ENCODE measurements around the gene DAB1. TPM values are rescaled to one million over a fixed set of nuclear protein-coding genes. Genes with fewer than 3 reads are reported as not detected.

DAB1 gene
- total RNA-seq, 2 donors from 2014 or later, result 8.7 to 13.6 TPM

DNA sequence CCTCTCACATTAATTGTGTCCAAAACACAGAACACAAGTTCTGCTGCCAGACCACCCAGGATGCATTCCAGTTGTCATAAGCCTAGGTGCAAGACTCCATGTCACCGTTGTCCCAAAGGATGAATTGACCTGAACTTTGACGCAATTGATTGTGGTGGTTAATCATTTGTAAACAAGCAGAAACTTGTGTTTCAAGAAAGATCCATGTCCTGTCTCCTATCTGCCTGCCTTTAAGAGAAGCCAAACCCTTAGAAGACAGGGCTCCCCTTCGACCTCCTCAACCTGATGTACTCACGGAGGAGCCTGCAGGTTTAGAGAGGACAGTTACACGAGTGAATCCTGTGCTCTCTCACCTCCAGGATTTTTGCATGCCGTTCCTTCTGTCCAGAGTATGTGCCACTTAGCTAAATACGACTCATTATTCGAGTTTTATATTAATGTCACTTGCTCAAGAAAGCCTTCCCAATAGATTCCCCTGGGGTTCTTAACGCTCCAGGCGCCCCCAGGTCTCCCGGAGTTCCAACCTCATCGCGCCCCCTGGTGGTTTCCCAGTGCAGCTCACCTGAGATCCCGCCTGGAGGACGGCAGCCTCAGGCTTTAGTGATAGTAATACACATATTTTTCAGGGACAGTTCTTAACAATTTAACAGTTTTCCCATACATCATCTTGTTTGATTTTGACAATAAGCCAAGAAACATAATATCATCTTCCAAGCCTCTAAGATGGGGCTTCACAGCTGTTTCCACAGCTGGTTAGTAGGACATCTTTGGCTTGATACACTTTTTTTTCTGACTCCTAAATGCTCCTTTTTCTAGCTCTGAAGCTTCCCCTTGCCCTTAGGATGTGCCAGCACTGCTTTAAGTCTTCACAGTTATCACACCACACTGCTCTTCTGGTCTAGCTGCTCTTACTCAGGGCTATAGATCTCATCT is 455.7 kb downstream of the DAB1 start:
- DNase-seq (no peak), ATAC-seq (no peak)
- no peaks in the 10 kb centered on the region for H3K9me3 ChIP-seq (ENCODE audit: control insufficient read depth, low read length, poor library complexity, severe bottlenecking)
- Mint-ChIP-seq H3K36me3 (ENCODE audit: low read depth) (no peaks in the 10 kb centered on the region), H3K27ac (no peak overlapping the region), H3K27me3 (peaks cover 11% of the 10 kb centered on the region), H3K4me1 (no peaks in the 10 kb centered on the region), H3K4me3 (no peak overlapping the region)

DNA sequence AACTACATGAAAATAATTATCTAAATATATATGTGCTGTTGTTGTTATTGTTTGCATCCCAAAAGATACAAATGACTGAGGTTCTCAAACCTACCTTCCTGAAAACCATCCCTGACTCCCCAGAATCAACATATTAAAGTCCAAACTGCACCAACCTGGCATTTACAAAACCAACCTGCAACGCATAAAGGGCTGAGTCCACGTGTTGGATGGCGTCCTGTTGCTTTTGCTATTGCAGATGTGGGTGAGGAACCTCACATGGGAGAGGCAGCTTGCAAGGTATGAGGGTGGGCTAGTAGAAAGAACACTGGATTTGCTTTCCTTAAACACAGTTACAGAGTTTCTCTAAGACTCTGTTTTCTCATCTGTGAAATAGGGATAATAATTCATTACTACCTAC is 456.5 kb downstream of the DAB1 start:
- no peaks in the 10 kb centered on the region for H3K9me3 ChIP-seq (ENCODE audit: control insufficient read depth, low read length, poor library complexity, severe bottlenecking)
- DNase-seq, result no peak
- no peaks in the 10 kb centered on the region for H3K36me3 Mint-ChIP-seq (ENCODE audit: low read depth)
- no peak for ATAC-seq
- H3K4me1 Mint-ChIP-seq, result no peaks in the 10 kb centered on the region
- no peak overlapping the region for H3K27ac Mint-ChIP-seq
- peaks cover 19% of the 10 kb centered on the region for H3K27me3 Mint-ChIP-seq
- no peak overlapping the region for H3K4me3 Mint-ChIP-seq

DNA sequence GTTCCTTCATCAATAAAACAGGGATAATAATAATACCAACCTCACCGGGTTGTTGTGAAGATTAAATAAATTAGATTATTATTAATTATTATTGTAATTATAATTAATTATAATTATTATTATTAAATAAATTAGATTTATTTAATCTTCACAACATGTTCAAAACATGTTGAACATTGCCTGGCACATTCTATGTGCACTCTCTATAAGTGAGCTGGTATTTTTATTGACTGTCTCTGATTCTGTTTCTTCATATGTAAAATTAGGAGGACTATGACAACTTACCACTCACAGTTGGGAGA is 457.2 kb downstream of the DAB1 start:
- Mint-ChIP-seq H3K4me3 (no peak overlapping the region), H3K27me3 (peaks cover 19% of the 10 kb centered on the region), H3K4me1 (no peaks in the 10 kb centered on the region), H3K36me3 (ENCODE audit: low read depth) (no peaks in the 10 kb centered on the region), H3K27ac (no peak overlapping the region)
- ATAC-seq (no peak), DNase-seq (no peak)
- no peaks in the 10 kb centered on the region for H3K9me3 ChIP-seq (ENCODE audit: control insufficient read depth, low read length, poor library complexity, severe bottlenecking)

DNA sequence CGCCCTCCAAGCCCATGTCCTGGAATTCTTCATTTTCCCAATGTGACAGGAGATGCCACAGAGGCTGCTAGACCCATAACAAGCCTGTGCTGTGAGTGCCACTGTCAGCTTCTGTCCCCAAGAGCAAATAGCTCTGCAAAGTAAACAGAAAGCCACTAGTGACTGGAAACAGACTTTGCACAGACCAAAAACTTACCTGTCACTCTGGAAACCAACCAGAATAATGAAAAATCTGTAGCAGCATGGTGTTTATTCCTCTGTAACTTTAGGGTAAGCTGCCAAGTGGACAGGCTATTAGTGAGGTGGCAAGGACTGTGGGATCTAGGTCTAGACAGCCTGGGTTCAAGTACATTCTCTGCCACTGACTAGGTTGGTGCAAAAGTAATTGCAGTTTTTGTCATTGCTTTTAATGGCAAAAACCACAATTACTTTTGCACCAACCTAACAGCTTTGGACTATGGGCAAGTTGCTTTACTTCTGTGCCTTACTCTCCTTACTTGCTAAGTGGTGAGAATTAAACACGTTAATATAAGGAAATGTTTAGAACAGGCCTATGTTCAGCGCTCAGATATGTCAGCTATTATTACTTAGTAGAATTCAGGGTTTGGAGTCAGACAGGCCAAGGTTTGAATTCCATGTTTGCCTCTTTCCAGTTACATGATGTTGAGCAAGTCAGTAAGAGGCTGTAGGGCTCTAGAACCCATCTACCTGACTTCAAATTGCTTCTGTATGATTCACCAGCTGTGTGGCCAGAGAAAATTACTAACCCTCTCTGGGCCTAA is 457.8 kb downstream of the DAB1 start, which contains the start of gene C8B:
TSS of gene C8B (minus strand) at position 100 of the 782 bp plus-strand sequence. CDS start at position 33, 67 bp downstream.
- DNase-seq (no peak), ATAC-seq (no peak)
- Mint-ChIP-seq H3K36me3 (ENCODE audit: low read depth) (no peaks in the 10 kb centered on the region), H3K4me3 (no peak within 1 kb of the TSS), H3K27me3 (peaks cover 19% of the 10 kb centered on the region), H3K4me1 (no peaks in the 10 kb centered on the region), H3K27ac (no peak within 1 kb of the TSS)
- H3K9me3 ChIP-seq (ENCODE audit: control insufficient read depth, low read length, poor library complexity, severe bottlenecking), result no peaks in the 10 kb centered on the region

DNA sequence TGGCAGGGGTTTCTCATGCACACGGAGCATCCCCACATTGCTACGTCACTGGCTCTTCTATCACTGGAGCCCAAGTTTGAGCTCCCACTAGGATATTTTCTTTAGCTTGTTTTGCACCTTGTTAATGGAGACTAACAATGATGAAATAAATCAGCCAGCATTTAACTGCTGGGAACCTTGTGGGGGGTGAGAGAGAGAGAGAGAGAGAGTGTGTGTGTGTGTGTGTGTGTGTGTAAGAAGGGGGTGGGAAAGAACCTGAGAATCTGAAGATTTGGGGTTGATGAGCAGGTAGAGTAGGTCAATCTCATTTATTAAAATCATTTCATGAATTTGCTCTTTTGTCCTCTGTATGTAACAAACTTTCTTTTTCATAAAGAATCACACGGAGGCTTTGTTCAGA is 458.7 kb downstream of the DAB1 start:
- Mint-ChIP-seq H3K27me3 (peaks cover 19% of the 10 kb centered on the region), H3K4me3 (no peak overlapping the region), H3K4me1 (no peaks in the 10 kb centered on the region), H3K36me3 (ENCODE audit: low read depth) (no peaks in the 10 kb centered on the region), H3K27ac (no peak overlapping the region)
- no peaks in the 10 kb centered on the region for H3K9me3 ChIP-seq (ENCODE audit: control insufficient read depth, low read length, poor library complexity, severe bottlenecking)
- no peak for ATAC-seq
- no peak for DNase-seq

DNA sequence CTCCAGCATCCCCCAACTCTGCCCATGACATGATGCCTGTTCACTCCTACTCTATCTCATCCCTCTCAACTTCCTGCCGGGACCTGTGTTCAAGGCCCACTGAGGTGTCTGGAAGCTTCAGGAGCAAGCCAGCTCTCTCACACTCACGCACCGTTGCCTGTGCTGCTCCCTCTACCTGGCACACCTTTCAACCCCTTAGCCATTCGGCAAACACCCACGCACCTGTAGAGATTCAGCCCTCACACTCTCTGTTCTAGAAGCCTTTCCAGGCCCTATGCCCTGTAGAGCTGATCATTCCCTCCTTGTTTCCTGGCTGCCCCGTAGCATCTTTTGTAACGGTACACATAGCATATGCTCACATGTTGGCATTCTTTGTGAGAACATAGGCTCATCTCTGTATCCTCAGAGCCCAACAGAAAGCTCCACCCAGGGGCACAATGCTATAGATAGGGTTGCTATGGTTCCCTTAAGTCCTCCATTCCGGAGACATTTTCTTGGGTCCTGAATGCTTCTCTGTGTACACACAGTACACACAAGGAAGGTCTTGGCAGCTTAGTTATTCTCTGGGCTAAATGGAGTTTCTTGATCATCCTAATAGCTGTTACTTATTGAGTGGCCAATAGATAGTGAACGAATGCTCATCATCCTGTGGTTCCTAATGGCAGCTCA is 459.4 kb downstream of the DAB1 start:
- H3K27me3 Mint-ChIP-seq, result peaks cover 19% of the 10 kb centered on the region
- ATAC-seq, result no peak
- H3K4me1 Mint-ChIP-seq, result no peaks in the 10 kb centered on the region

DNA sequence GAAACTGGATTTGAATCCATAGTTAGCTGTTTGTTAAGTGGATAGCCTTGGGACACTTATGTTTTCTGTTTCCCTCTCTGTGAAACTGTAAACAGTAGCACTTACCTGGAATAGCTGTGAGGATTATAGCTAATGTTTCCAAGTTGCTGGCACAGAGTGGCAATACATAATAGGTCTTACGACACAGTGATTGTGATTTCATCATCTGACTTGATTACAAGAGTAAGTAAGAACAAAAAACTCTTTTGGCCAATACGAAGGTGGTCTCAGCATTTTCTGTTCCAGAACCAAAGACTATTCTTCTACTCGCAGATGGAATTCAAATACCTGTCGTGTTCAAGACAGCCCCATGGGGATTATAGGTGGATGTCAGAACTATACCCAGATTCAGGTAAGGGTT is 460.2 kb downstream of the DAB1 start:
- H3K4me3 Mint-ChIP-seq, result no peak overlapping the region
- no peaks in the 10 kb centered on the region for H3K4me1 Mint-ChIP-seq
- no peak for DNase-seq
- H3K36me3 Mint-ChIP-seq (ENCODE audit: low read depth), result no peaks in the 10 kb centered on the region
- no peak for ATAC-seq
- peaks cover 19% of the 10 kb centered on the region for H3K27me3 Mint-ChIP-seq
- no peak overlapping the region for H3K27ac Mint-ChIP-seq
- no peaks in the 10 kb centered on the region for H3K9me3 ChIP-seq (ENCODE audit: control insufficient read depth, low read length, poor library complexity, severe bottlenecking)

More for the DNA sequence above, 459.4 kb downstream of the DAB1 start:
- H3K36me3 Mint-ChIP-seq (ENCODE audit: low read depth), result no peaks in the 10 kb centered on the region
- H3K27ac Mint-ChIP-seq, result peak overlapping the region; percentile 1
- H3K4me3 Mint-ChIP-seq, result no peak overlapping the region
- no peaks in the 10 kb centered on the region for H3K9me3 ChIP-seq (ENCODE audit: control insufficient read depth, low read length, poor library complexity, severe bottlenecking)
- no peak for DNase-seq

DNA sequence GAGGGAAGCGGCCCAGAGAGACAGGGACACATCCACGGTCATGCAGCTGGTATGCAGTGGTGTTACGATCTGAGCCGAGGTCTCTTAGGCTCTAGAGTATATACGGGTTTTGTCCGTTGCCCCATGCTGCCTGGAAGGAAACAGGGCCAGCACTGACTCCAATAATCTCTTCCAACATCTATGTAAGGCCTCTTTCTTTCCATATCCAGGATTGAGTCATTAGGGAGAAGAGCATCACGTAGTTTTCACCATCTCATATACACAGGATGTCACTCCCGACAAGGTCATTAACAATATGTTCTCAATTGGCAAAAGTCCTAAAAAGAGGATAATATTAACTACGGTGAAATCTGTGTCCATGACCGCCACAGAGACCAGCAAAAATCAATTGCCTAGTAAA is 462.4 kb downstream of the DAB1 start:
- peaks cover 4% of the 10 kb centered on the region for H3K4me1 Mint-ChIP-seq
- no peak overlapping the region for H3K27ac Mint-ChIP-seq
- no peak overlapping the region for H3K4me3 Mint-ChIP-seq
- H3K36me3 Mint-ChIP-seq (ENCODE audit: low read depth), result peaks cover 5% of the 10 kb centered on the region
- DNase-seq, result no peak
- no peaks in the 10 kb centered on the region for H3K9me3 ChIP-seq (ENCODE audit: control insufficient read depth, low read length, poor library complexity, severe bottlenecking)
- H3K27me3 Mint-ChIP-seq, result peaks cover 35% of the 10 kb centered on the region
- no peak for ATAC-seq

DNA sequence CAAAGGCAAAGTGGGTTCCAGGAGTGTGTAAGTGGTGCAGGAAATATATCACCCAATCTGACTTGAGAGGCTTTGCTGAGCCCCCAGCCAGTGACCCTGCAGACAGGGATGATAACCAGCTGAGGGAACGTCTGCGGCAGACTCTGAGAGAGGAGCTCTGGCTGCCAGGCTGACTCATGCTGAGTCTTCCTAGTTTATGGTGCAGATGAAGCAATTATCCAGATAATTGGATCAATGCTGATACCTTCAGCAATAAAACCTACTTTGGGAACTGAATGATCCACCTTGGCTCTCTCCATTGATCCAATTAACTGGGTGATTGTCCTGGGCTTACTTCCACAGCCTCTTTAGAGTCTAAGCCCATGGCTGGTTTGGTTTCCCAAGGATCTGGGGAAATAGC is 465.3 kb downstream of the DAB1 start:
- Mint-ChIP-seq H3K36me3 (ENCODE audit: low read depth) (peaks cover 5% of the 10 kb centered on the region), H3K27ac (no peak overlapping the region), H3K27me3 (peaks cover 35% of the 10 kb centered on the region), H3K4me1 (peaks cover 4% of the 10 kb centered on the region), H3K4me3 (no peak overlapping the region)
- H3K9me3 ChIP-seq (ENCODE audit: control insufficient read depth, low read length, poor library complexity, severe bottlenecking), result no peaks in the 10 kb centered on the region
- ATAC-seq (no peak), DNase-seq (no peak)

DNA sequence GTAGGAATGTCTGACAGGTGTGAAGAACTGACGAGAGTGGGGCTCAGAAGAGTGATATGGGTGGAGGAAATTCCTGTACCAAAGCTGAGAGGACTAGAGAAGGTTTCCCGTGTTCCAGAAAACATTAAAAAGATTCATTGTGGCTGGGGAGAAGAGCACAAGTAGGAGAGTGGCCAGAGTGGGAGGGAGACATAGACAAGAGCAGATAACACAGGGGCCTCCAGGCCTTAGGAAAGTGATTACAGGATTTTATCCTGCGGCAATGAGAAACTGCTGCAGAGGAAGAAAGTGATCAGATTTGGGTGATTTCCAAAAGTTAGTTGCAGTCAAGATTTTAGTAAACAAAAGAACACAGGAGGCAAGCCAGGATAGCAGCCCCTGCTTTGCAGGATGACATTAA is 465.9 kb downstream of the DAB1 start:
- no peaks in the 10 kb centered on the region for H3K9me3 ChIP-seq (ENCODE audit: control insufficient read depth, low read length, poor library complexity, severe bottlenecking)
- ATAC-seq (no peak), DNase-seq (no peak)
- Mint-ChIP-seq H3K4me1 (peaks cover 4% of the 10 kb centered on the region), H3K4me3 (no peak overlapping the region), H3K36me3 (ENCODE audit: low read depth) (peaks cover 5% of the 10 kb centered on the region), H3K27me3 (peaks cover 33% of the 10 kb centered on the region), H3K27ac (no peak overlapping the region)

DNA sequence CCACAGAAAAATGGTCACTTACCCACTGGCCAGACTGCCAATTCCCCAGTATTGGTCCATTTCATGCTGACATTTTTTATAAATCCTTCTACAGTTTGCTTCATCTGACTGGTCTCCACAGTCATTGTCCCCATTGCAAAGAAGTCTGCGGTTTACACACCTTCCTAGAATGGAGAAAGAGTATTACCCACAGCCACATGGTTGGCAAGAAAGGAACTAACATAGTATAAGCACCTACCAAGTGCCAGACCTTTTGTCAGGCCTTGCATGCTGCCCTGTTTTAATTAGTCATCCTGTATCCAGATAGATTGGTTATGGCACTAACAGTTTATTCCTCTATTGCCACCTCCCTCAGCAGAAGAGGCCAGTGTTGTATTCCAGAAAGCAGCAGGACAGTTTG is 469.2 kb downstream of the DAB1 start:
- H3K9me3 ChIP-seq (ENCODE audit: control insufficient read depth, low read length, poor library complexity, severe bottlenecking), result no peaks in the 10 kb centered on the region
- ATAC-seq, result no peak
- H3K4me1 Mint-ChIP-seq, result peaks cover 4% of the 10 kb centered on the region
- DNase-seq, result no peak
- no peak overlapping the region for H3K4me3 Mint-ChIP-seq
- H3K27me3 Mint-ChIP-seq, result peaks cover 28% of the 10 kb centered on the region
- peaks cover 5% of the 10 kb centered on the region for H3K36me3 Mint-ChIP-seq (ENCODE audit: low read depth)
- no peak overlapping the region for H3K27ac Mint-ChIP-seq

DNA sequence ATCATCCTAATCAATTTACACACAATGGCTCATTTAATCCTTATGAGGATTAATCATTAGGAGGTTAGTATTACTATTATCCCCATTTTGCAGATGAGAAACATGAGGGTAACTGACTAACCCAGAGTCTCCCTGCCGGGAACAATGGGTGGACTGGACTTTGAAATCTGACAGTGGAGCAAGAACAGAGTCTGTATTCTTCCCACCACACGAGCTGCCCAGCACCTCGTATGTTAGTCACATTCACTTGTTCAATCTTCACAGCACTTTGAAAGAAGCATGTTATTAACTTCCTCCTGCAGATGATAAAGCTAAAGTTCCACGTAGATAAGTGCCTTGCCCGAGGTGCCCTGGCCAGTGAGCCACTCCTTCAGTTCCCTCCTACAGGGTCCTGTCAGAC is 470.5 kb downstream of the DAB1 start:
- ATAC-seq, result no peak
- DNase-seq, result no peak
- H3K9me3 ChIP-seq (ENCODE audit: control insufficient read depth, low read length, poor library complexity, severe bottlenecking), result no peaks in the 10 kb centered on the region
- no peak overlapping the region for H3K4me3 Mint-ChIP-seq
- peaks cover 4% of the 10 kb centered on the region for H3K4me1 Mint-ChIP-seq
- H3K27ac Mint-ChIP-seq, result no peak overlapping the region
- H3K27me3 Mint-ChIP-seq, result peaks cover 26% of the 10 kb centered on the region
- H3K36me3 Mint-ChIP-seq (ENCODE audit: low read depth), result peaks cover 5% of the 10 kb centered on the region

DNA sequence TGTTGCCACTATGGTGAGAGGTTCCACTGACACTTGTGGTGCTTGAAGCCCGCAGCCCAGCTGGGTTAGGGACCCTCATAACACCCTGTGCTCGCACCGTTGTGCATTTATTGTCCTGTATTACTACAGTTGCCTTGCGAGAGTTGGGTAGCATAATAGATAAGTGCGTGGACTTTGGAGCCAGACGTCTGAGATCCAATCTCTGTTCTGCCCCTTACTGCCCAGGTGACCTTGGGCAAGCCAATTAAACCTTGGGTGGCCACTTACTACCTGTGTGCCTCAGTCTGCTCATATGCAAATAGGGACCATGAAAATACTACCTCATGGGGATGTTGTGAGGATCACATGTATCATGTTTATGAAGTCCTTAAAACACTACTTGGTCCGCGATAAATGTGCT is 471.4 kb downstream of the DAB1 start:
- H3K4me1 Mint-ChIP-seq, result no peaks in the 10 kb centered on the region
- DNase-seq (no peak), ATAC-seq (no peak)
- no peak overlapping the region for H3K27ac Mint-ChIP-seq
- H3K36me3 Mint-ChIP-seq (ENCODE audit: low read depth), result no peaks in the 10 kb centered on the region
- H3K4me3 Mint-ChIP-seq, result no peak overlapping the region
- H3K27me3 Mint-ChIP-seq, result peaks cover 18% of the 10 kb centered on the region
- H3K9me3 ChIP-seq (ENCODE audit: control insufficient read depth, low read length, poor library complexity, severe bottlenecking), result no peaks in the 10 kb centered on the region
